HG03097 (cell line): ENCODE results near the gene PDRG1.

Experiments
- ATAC-seq: cut with Tn5 transposase; IDR thresholded peaks from one replicate; pipeline ENCODE4 v1.9.1; 2021; ENCODE audit not compliant: unreplicated experiment, low FRiP score

Gene PDRG1

GRCh38 chr20:31951530-31952453, at the start of gene PDRG1:
Gene PDRG1, minus strand, starts transcription at chr20:31952046. Its CDS starts 85 bp downstream, at chr20:31951961.
- peak; percentile 78 for ATAC-seq

- no peak for ATAC-seq
Observed at GRCh38 chr20:31998246-31998645, 46.4 kb upstream of the PDRG1 start.

- ATAC-seq, result no peak
Observed at GRCh38 chr20:31996996-31997395, 45.1 kb upstream of the PDRG1 start.

GRCh38 chr20:31992086-31992485, 40.2 kb upstream of the PDRG1 start:
- no peak for ATAC-seq

- no peak for ATAC-seq
Observed at GRCh38 chr20:31991339-31991705, 39.5 kb upstream of the PDRG1 start.

- ATAC-seq, result no peak
Observed at GRCh38 chr20:31990641-31991338, 38.9 kb upstream of the PDRG1 start.

- no peak for ATAC-seq
Observed at GRCh38 chr20:31989030-31989645, 37.3 kb upstream of the PDRG1 start.

- ATAC-seq, result no peak
Observed at GRCh38 chr20:31988430-31989015, 36.7 kb upstream of the PDRG1 start.

- ATAC-seq, result no peak
Observed at GRCh38 chr20:31987744-31988143, 35.9 kb upstream of the PDRG1 start.

GRCh38 chr20:31984981-31985471, 33.2 kb upstream of the PDRG1 start:
- ATAC-seq, result no peak

- no peak for ATAC-seq
Observed at GRCh38 chr20:31981784-31982183, 29.9 kb upstream of the PDRG1 start.

GRCh38 chr20:31979713-31980426, 28.0 kb upstream of the PDRG1 start:
- ATAC-seq, result no peak

GRCh38 chr20:31977080-31977479, 25.2 kb upstream of the PDRG1 start:
- ATAC-seq, result no peak

- no peak for ATAC-seq
Observed at GRCh38 chr20:31975874-31976273, 24.0 kb upstream of the PDRG1 start.

GRCh38 chr20:31974951-31975487, 23.2 kb upstream of the PDRG1 start:
- no peak for ATAC-seq

GRCh38 chr20:31974296-31974695, 22.4 kb upstream of the PDRG1 start:
- ATAC-seq, result no peak

- no peak for ATAC-seq
Observed at GRCh38 chr20:31972471-31973021, 20.7 kb upstream of the PDRG1 start.

GRCh38 chr20:31969991-31970390, 18.1 kb upstream of the PDRG1 start:
- ATAC-seq, result no peak

- no peak for ATAC-seq
Observed at GRCh38 chr20:31968291-31969126, 16.7 kb upstream of the PDRG1 start.
